Large intestine (tissue), 3 donors: ENCODE measurements around the gene PCDHA8. TPM values are rescaled to one million over a fixed set of nuclear protein-coding genes. Genes with fewer than 3 reads are reported as not detected.
A peak's percentile ranks its signal among the peaks of the same experiment; 100 is the strongest.
"Not testable (repeated sequence)": the region's sequence is repeated elsewhere in the genome, so short reads cannot be mapped to it uniquely, and the experiment has no call there.

Experiments used
- DNase-seq, 2 donors: peaks; one replicate each; pipeline versions ENCODE4 v3.0.0 to v3.0.0-alpha.2; 2013
- H3K27ac ChIP-seq: one replicate; pipeline ENCODE4 v1.5.1; 2013; ENCODE audit warnings: low read length
- H3K27me3 ChIP-seq: 2 replicates; pipeline ENCODE4 v1.6.1; 2013; ENCODE audit warnings: low read length; ENCODE audit not compliant: control insufficient read depth, insufficient read depth
- H3K36me3 ChIP-seq: 2 replicates; pipeline ENCODE4 v1.6.1; 2013; ENCODE audit warnings: low read length; ENCODE audit not compliant: control insufficient read depth, insufficient read depth
- H3K4me1 ChIP-seq: one replicate; pipeline ENCODE4 v1.6.1; 2013; ENCODE audit warnings: low read length; ENCODE audit not compliant: control insufficient read depth, insufficient read depth
- H3K4me3 ChIP-seq: one replicate; pipeline ENCODE4 v1.5.1; 2013; ENCODE audit warnings: low read length
- H3K9me3 ChIP-seq: one replicate; pipeline ENCODE4 v1.6.1; 2013; ENCODE audit warnings: mild to moderate bottlenecking, low read depth, low read length, moderate library complexity; ENCODE audit not compliant: control insufficient read depth
- WGBS: methylation state at CpG from one replicate; pipeline ENCODE4 v1.1.5; 2013; ENCODE audit warnings: low lambda C conversion rate; ENCODE audit not compliant: insufficient coverage; 5-methylcytosine and 5-hydroxymethylcytosine counted together
- polyA plus RNA-seq: library from polyadenylated mRNA; unstranded; fragments of 120-200 nt; gene quantifications from one replicate; pipeline ENCODE4 v1.2.1, GENCODE V29; 2013

Gene PCDHA8
- polyA plus RNA-seq, 1 donor: 0.43 TPM

GRCh38 chr5:140829511-140830501, 11.2 kb upstream of the PCDHA8 start:
- H3K36me3 ChIP-seq, H3K4me1 ChIP-seq, H3K4me3 ChIP-seq, H3K27ac ChIP-seq, H3K27me3 ChIP-seq: not testable (repeated sequence)
- H3K9me3 ChIP-seq: peaks cover 25% of the 10 kb centered on the region
- no CpG with 5 or more reads among the region's 106 CpGs for WGBS
- peak in 1 of 2 donors; percentile 3 for DNase-seq

- H3K27me3 ChIP-seq: peaks cover 3% of the 10 kb centered on the region
- no peaks in the 10 kb centered on the region for H3K4me1 ChIP-seq
- H3K4me3 ChIP-seq: no peak within 1 kb of the TSS
- 12% methylated on average over 3 of the region's 8 CpGs for WGBS
- no peak for DNase-seq
- H3K9me3 ChIP-seq: peaks cover 32% of the 10 kb centered on the region
- no peaks in the 10 kb centered on the region for H3K36me3 ChIP-seq
- no peak within 1 kb of the TSS for H3K27ac ChIP-seq
Observed at GRCh38 chr5:140833993-140834392, 7.0 kb upstream of the PCDHA8 start, which contains the start of gene PCDHA7. TSS of gene PCDHA7 (plus strand) at chr5:140834269. CDS start at chr5:140834384, 115 bp downstream.

DNA sequence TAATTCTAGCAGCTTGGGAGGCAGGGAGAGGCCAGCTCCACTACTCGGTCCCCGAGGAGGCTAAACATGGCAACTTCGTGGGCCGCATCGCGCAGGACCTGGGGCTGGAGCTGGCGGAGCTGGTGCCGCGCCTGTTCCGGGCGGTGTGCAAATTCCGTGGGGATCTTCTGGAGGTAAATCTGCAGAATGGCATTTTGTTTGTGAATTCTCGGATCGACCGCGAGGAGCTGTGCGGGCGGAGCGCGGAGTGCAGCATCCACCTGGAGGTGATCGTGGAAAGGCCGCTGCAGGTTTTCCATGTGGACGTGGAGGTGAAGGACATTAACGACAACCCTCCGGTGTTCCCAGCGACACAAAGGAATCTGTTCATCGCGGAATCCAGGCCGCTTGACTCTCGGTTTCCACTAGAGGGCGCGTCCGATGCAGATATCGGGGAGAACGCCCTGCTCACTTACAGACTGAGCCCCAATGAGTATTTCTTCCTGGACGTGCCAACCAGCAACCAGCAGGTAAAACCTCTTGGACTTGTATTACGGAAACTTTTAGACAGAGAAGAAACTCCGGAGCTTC, 6.5 kb upstream of the PCDHA8 start:
- H3K36me3 ChIP-seq, H3K27ac ChIP-seq, H3K4me1 ChIP-seq, DNase-seq, H3K4me3 ChIP-seq, H3K27me3 ChIP-seq: not testable (repeated sequence)
- peaks cover 26% of the 10 kb centered on the region for H3K9me3 ChIP-seq
- no CpG with 5 or more reads among the region's 38 CpGs for WGBS

GRCh38 chr5:140835622-140836510, 5.1 kb upstream of the PCDHA8 start:
- no peaks in the 10 kb centered on the region for H3K36me3 ChIP-seq
- no peak overlapping the region for H3K4me3 ChIP-seq
- no peak for DNase-seq
- H3K27ac ChIP-seq: no peak overlapping the region
- peaks cover 19% of the 10 kb centered on the region for H3K9me3 ChIP-seq
- no CpG with 5 or more reads among the region's 103 CpGs for WGBS
- peaks cover 3% of the 10 kb centered on the region for H3K27me3 ChIP-seq
- no peaks in the 10 kb centered on the region for H3K4me1 ChIP-seq

DNA sequence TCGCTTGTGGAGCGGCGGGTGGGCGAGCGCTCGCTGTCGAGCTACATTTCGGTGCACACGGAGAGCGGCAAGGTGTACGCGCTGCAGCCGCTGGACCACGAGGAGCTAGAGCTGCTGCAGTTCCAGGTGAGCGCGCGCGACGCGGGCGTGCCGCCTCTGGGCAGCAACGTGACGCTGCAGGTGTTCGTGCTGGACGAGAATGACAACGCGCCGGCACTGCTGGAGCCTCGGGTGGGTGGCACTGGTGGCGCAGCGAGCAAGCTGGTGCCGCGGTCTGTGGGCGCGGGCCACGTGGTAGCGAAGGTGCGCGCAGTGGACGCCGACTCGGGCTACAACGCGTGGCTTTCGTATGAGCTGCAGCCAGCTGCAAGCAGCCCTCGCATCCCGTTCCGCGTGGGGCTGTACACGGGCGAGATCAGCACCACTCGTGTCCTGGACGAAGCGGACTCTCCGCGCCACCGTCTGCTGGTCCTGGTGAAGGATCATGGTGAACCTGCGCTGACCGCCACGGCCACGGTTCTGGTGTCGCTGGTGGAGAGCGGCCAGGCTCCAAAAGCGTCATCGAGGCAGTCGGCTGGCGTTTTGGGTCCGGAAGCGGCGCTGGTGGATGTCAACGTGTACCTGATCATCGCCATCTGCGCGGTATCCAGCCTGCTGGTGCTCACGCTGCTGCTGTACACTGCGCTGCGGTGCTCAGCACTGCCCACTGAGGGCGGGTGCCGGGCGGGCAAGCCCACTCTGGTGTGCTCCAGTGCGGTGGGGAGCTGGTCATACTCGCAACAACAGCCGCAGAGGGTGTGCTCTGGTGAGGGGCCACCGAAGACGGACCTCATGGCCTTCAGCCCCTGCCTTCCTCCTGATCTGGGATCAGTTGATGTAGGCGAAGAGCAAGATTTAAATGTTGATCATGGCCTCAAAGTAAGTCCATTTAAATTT, 2.1 kb downstream of the PCDHA8 start:
- WGBS: no CpG with 5 or more reads among the region's 87 CpGs
- no peak for DNase-seq
- Histone ChIP-seq H3K4me1 (no peaks in the 10 kb centered on the region), H3K27ac (no peak overlapping the region), H3K4me3 (no peak overlapping the region), H3K36me3 (no peaks in the 10 kb centered on the region), H3K9me3 (peaks cover 19% of the 10 kb centered on the region), H3K27me3 (no peaks in the 10 kb centered on the region)

DNA sequence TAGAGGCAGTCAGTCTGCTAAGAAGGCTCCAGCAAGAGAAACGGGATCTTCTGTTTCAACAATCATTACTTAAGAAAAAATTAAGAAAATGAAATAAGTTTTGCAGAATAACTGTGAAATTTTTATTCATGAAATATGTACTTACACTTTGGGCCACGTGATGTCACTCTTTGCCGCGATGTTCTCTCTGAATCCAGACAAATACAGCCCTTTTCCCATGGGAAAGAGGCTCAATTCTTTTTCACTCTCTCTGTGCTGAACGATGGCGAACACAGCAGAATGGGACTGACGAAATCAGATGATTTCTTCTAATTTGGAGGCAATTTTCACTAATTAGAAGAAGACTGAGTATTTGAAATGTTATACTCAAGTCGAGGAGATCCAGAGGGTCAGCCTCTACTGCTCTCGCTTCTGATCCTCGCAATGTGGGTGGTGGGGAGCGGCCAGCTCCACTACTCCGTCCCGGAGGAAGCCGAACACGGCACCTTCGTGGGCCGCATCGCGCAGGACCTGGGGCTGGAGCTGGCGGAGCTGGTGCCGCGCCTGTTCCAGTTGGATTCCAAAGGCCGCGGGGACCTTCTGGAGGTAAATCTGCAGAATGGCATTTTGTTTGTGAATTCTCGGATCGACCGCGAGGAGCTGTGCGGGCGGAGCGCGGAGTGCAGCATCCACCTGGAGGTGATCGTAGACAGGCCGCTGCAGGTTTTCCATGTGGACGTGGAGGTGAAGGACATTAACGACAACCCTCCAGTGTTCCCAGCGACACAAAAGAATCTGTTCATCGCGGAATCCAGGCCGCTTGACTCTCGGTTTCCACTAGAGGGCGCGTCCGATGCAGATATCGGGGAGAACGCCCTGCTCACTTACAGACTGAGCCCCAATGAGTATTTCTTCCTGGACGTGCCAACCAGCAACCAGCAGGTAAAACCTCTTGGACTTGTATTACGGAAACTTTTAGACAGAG, 7.4 kb downstream of the PCDHA8 start, which contains the start of gene PCDHA9:
TSS of gene PCDHA9 (plus strand) at position 244 of the 964 bp plus-strand sequence. CDS start at position 358, 114 bp downstream.
- H3K9me3 ChIP-seq: peaks cover 18% of the 10 kb centered on the region
- not testable (repeated sequence) for H3K4me1 ChIP-seq, H3K36me3 ChIP-seq, H3K4me3 ChIP-seq, DNase-seq, H3K27me3 ChIP-seq, H3K27ac ChIP-seq
- 14% methylated on average over 3 of the region's 48 CpGs for WGBS

DNA sequence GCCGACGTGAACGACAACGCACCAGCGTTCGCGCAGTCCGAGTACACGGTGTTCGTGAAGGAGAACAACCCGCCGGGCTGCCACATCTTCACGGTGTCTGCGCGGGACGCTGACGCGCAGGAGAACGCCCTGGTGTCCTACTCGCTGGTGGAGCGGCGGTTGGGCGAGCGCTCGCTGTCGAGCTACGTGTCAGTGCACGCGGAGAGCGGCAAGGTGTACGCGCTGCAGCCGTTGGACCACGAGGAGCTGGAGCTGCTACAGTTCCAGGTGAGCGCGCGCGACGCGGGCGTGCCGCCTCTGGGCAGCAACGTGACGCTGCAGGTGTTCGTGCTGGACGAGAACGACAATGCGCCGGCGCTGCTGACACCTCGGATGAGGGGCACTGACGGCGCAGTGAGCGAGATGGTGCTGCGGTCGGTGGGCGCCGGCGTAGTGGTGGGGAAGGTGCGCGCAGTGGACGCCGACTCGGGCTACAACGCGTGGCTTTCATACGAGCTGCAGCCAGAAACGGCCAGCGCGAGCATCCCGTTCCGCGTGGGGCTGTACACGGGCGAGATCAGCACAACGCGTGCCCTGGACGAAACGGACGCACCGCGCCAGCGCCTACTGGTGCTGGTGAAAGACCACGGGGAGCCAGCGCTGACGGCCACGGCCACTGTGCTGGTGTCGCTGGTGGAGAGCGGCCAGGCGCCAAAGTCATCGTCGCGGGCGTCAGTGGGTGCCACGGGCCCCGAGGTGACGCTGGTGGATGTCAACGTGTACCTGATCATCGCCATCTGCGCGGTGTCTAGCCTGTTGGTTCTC, 9.0 kb downstream of the PCDHA8 start:
- DNase-seq, H3K27me3 ChIP-seq, H3K36me3 ChIP-seq, H3K27ac ChIP-seq, H3K4me3 ChIP-seq, H3K4me1 ChIP-seq: not testable (repeated sequence)
- WGBS: no CpG with 5 or more reads among the region's 101 CpGs
- peaks cover 18% of the 10 kb centered on the region for H3K9me3 ChIP-seq
